Midbrain (tissue), 1 donor: ENCODE results near the gene CADPS2.

Source experiments
- DNase-seq: peaks from one replicate; lab custom pipeline; 2025; lab: John Stamatoyannopoulos, UW

Gene CADPS2

GRCh38 chr7:122600042-122600441 is 286.2 kb downstream of the CADPS2 start:
- DNase-seq: no peak

DNA sequence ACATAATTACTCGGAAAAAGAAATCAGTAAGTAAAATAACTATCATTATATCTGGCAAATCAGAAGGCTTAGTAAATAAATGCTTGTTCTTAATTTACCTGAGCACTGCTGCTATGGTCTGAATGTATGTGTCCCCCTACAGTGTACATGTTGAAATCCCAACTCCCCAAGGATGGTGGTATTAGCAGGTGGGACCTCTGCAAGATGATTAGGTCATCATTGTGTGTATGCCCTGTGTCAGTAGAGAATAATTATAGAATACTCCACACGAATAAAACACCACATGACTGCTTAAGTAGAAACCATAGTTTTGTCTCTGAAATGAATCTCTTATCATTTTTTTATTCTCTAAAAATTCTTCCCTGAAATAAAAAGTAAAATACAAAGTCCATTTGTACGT is 289.0 kb downstream of the CADPS2 start:
- DNase-seq: no peak

- no peak for DNase-seq
Measured at GRCh38 chr7:122595885-122596284, 290.4 kb downstream of the CADPS2 start.

- DNase-seq: no peak
Measured at GRCh38 chr7:122588621-122589020, 297.6 kb downstream of the CADPS2 start.

DNA sequence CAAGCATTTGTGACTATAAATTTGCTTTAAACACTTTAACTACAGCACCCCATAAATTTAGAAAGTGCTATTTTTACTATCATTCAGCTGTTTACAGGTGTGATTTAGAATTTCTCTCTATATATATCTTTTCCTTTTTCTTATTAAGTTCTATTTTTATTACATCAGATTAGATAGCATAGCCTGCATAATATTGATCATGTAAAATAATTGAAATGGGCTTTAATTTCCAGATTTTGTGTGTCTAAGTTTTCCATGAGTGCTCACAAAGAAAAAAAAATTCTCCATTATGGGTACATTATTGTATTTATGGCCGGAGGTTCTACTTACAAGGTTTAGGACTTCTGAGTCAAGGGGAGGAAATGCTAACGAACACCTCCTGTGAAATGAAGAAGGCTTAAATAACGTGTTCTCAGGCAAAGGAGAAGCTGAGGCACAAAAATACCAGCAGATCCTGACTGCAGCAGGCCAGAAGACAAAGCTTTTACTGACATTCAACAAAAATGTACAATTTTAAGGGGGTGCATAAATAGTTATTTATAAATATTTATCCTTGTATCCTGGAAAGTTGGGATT is 301.5 kb downstream of the CADPS2 start:
- no peak for DNase-seq

GRCh38 chr7:122578350-122578749 is 307.9 kb downstream of the CADPS2 start:
- no peak for DNase-seq

GRCh38 chr7:122577449-122578003 is 308.7 kb downstream of the CADPS2 start:
- no peak for DNase-seq

GRCh38 chr7:122572706-122573105 is 313.6 kb downstream of the CADPS2 start:
- no peak for DNase-seq

GRCh38 chr7:122561326-122561725 is 324.9 kb downstream of the CADPS2 start:
- DNase-seq: no peak

- DNase-seq: no peak
Measured at GRCh38 chr7:122556873-122557542, 329.3 kb downstream of the CADPS2 start.

GRCh38 chr7:122556219-122556618 is 330.0 kb downstream of the CADPS2 start:
- DNase-seq: no peak

DNA sequence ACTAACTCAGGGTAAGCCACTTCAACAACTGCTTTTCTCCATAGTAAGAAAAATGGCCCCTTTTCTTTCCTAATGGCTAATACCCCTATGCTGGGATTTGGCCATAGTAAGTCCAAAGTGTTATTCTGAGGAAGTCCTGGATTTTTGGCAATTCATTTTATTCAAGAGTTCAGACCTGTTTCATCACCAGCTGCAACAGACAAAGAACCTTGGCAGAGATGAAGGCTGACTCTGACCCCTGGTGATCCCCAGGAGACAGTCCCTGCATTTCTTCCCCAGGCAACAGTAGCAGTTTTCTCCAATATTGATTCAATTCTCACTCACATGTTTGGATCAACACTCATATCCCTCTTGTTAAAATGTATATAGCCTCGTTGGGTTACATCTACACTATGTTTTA is 332.5 kb downstream of the CADPS2 start:
- no peak for DNase-seq

GRCh38 chr7:122552769-122553168 is 333.5 kb downstream of the CADPS2 start:
- DNase-seq: no peak

GRCh38 chr7:122550545-122550944 is 335.7 kb downstream of the CADPS2 start:
- no peak for DNase-seq

DNA sequence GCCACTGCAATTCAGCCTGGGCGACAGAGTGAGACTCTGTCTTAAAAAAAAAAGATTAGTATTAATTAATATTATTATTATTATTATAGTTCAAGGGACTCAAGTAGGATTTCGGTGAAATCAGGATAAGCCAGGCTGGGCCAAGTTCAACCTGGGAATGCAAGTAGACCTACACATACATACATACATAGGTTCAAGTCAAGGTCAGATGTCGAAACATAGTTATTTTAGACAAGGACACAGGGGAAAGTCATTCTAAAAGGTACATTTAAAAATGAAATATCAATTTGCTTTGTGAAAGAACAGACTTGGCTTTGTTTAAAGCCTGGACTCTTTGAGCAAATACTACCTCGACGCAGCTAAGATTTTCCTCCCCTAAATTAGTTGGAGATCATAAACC is 336.7 kb downstream of the CADPS2 start:
- DNase-seq: no peak

- DNase-seq: no peak
Measured at GRCh38 chr7:122546496-122546895, 339.8 kb downstream of the CADPS2 start.

DNA sequence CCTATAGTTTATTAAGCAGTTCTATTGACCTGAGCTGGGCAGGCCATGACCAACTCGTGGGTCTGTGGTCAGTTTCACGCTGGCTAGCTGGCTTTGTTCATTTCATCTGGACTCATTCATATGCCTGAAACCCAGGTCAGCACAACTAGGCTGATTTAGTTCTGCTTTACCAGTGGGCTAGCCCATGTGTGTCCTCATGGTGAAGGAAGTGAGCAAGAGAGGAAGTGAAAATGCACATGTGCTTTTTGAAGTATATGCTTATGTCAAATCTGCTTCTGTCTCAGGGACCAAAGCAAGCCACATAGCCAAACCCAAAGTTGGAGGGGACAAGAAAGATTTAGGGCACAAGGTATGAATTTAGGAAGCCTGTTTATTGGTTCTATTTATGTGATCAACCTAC is 341.8 kb downstream of the CADPS2 start:
- DNase-seq: peak; percentile 61

GRCh38 chr7:122543891-122544290 is 342.4 kb downstream of the CADPS2 start:
- DNase-seq: no peak

DNA sequence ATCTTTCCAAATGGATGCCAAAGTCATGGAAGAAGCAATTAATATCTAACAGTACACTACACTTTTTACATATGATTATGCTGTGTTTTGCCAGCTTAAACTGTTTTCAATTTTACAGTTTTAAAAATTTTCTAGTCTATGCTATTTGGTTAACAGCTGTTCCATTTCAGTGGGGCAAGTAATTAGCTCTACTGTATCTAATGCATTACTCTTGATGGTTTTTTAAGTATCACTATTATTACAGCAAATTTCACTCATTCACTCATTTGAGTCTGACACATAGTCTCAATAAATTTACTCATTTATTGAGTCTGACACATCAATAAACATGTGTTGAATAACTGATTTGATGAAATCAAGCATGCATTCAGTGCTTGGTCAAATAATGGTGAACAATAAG is 343.1 kb downstream of the CADPS2 start:
- DNase-seq: no peak

- no peak for DNase-seq
Measured at GRCh38 chr7:122535086-122535485, 351.2 kb downstream of the CADPS2 start.

DNA sequence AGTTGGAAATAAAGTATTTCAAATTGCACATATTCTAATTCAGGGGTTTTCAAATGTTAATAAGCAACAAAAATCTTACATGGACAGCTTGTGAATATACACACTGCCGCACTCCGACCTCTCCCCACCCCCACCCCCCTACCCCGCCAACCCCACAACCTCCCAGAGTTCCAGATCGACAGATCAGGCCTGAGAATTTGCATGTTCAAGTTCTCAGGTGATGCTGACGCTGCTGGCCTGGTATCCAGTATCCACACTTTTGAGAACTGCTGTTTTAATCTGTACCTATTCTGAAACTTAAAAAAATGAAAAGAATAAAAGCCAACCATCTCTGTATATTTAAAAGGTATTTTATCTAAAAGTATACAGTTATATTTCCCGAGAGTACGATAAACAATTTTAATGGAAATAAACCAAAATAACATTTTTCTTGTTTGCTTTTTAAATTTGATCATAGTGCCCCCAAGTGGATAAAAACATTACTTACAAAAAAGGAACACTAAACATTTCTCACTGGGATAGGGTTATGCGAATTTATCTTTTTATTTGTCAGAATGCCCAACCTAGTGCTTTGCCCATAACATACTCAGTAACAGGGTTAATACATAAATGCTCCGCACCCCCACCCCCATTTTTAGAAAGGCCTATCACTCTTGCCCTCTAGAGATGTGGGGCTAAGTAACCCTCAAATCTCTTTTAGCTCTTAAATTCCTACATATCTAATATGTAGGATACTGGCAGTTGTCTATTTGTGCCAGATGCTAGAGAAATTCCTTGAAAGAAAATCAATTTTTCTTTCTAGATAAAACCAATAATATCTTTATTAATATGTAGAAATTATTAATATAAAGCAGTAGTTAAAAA is 353.6 kb downstream of the CADPS2 start:
- DNase-seq: no peak

DNA sequence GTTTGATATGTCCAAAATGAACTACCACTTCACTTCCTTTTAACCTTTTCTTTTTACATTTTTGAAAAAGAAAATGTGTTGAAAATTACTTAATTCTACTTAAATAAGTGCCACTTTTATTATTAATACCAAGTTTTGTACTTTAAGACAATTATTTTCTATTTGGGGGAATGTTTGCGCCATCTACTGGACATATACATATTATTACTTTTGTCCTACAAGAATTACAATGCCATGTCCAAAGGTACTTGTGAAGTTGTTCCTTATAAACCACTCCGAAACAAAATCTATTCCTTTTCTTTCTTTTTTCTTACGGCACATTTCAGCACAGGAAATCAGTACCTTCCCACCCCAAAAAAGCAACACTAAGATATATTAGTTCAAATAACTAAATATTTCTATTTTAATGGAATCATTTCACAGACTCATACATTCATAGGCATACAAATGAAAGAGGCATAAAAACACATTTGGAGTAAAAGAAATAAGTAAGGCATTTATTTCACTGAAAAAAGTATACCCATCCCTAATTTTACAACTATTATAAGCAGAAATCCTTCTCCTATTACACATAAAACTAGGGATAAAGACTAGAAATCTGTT is 357.3 kb downstream of the CADPS2 start:
- peak; percentile 51 for DNase-seq
